ENCODE data around the gene PSG5.
"Not testable (repeated sequence)": the region's sequence is repeated elsewhere in the genome, so short reads cannot be mapped to it uniquely, and the experiment has no call there.

GRCh38 chr19:43119526-43119925 lies 66.8 kb downstream of the PSG5 start:
- not testable (repeated sequence) for TF ChIP-seq CTCF (IDR thresholded peaks at IDR 0.05; ENCODE audit: low read length); EZH2 (IDR thresholded peaks at IDR 0.05; ENCODE audit: borderline replicate concordance, low read length)
